ENCODE data around the gene FERMT3.
"Not testable (repeated sequence)": the region's sequence is repeated elsewhere in the genome, so short reads cannot be mapped to it uniquely, and the experiment has no call there.

Gene FERMT3

GRCh38 chr11:64206457-64207255, at the start of gene FERMT3:
Gene FERMT3, plus strand, starts transcription at chr11:64206721. Its CDS starts 644 bp downstream, at chr11:64207365.
- peak; percentile 32 for DNase-seq

GRCh38 chr11:64157631-64158394, 48.7 kb upstream of the FERMT3 start:
- no peak for DNase-seq

- DNase-seq: no peak
Observed at GRCh38 chr11:64161037-64161436, 45.5 kb upstream of the FERMT3 start.

GRCh38 chr11:64162769-64163168, 43.8 kb upstream of the FERMT3 start:
- DNase-seq: not testable (repeated sequence)

- no peak for DNase-seq
Observed at GRCh38 chr11:64163951-64164350, 42.6 kb upstream of the FERMT3 start.

GRCh38 chr11:64164392-64165312, 41.9 kb upstream of the FERMT3 start:
- DNase-seq: peak; percentile 55

GRCh38 chr11:64165481-64165841, 41.1 kb upstream of the FERMT3 start:
- peak; percentile 60 for DNase-seq

GRCh38 chr11:64165842-64166635, 40.5 kb upstream of the FERMT3 start, which contains the start of gene MACROD1:
Gene MACROD1, minus strand, starts transcription at chr11:64166113. Its CDS starts 119 bp downstream, at chr11:64165994.
- peak; percentile 97 for DNase-seq

- DNase-seq: no peak
Observed at GRCh38 chr11:64170419-64170818, 36.1 kb upstream of the FERMT3 start.

GRCh38 chr11:64173616-64174355, 32.7 kb upstream of the FERMT3 start:
- DNase-seq: no peak

GRCh38 chr11:64176751-64177150, 29.8 kb upstream of the FERMT3 start:
- no peak for DNase-seq

GRCh38 chr11:64178203-64178602, 28.3 kb upstream of the FERMT3 start:
- DNase-seq: no peak

- no peak for DNase-seq
Observed at GRCh38 chr11:64178951-64179639, 27.4 kb upstream of the FERMT3 start.

- no peak for DNase-seq
Observed at GRCh38 chr11:64180891-64181290, 25.6 kb upstream of the FERMT3 start.

- DNase-seq: peak; percentile 96
Observed at GRCh38 chr11:64181506-64182411, 24.8 kb upstream of the FERMT3 start.

GRCh38 chr11:64183890-64184289, 22.6 kb upstream of the FERMT3 start:
- DNase-seq: no peak

- peak; percentile 73 for DNase-seq
Observed at GRCh38 chr11:64185175-64185692, 21.3 kb upstream of the FERMT3 start.

- peak; percentile 100 for DNase-seq
Observed at GRCh38 chr11:64185693-64186491, 20.6 kb upstream of the FERMT3 start, which contains the start of gene STIP1. Gene STIP1, plus strand, starts transcription at chr11:64186171. Its CDS starts 91 bp downstream, at chr11:64186262.
